DMS 273 treated with DMSO at 0.1 percent for 48 hours (cell line): Measurements from ENCODE around the gene SORCS2.

Source experiments
- DNase-seq: peaks from one replicate; lab custom pipeline; 2025; lab: John Stamatoyannopoulos, UW

SORCS2 gene

DNA sequence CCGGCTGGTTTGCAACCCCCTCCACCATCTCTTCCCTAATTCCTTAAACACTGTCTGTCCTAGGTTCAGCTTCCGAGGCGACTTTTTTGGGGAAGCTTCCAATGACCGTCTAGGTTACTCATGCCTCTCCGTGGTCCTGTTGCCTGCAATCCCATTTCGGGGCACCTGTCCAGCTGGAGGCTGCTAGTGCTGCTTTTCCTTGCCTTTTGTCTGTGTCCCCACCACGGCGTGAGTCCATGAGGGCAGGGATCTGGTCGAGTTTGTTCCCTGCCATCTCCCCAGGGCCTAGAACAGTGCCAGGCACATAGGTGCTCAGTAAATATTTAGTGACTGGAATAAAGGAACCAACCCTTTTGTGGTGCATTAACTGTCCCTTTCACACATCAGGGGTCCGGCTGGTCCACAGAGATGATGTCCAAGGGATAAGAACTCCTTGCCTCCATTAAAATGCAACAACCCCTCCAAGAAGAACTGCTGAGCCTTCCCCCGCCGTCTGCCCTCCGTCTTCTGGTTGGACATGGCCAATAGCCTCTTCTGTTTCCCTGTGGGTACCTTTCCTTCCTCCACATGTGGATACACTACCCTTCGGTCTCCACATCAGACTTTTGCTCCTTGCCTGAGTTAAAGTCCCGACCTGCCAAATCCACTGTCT is 5.7 kb upstream of the SORCS2 start:
- no peak for DNase-seq

DNA sequence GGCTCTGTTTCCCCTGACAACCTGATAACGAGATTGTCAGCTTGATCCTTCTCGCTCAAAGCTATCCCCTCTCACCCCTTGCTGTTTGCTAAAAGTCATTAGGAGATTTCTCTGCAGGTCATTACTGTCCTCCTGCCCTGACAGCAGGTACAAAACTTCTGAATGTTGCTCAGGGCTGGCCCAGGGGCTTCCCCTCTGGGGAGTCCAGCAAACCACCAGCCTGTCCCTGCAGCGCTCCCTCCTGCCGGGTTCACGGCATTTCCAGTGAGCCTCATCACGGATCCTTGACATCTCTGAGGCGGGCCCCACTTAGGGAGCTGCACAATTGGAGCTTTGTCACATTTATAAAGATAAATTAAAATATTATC is 5.2 kb upstream of the SORCS2 start:
- no peak for DNase-seq

DNA sequence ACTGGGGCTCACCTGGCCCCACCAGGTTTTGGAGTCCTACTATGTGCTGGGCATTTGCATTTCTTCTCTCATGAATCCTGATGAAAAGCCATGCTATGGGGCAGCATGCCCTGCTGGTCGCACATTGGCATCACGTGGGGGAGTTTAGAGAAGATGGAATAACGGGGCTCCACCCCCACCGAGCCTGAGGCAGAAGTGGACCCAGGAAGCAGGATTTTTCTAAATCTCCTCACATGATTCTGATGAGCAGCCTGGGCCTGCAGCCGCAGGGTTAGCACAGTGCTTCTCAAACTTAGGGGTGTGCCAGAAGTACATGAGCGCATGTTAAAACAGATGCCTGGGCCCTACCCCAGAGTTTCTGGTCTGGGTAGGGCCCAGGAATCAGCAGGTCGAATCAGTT is 4.6 kb upstream of the SORCS2 start:
- DNase-seq = no peak

- no peak for DNase-seq
These were observed 3.3 kb upstream of the SORCS2 start for GRCh38 chr4:7189066-7189465.

DNA sequence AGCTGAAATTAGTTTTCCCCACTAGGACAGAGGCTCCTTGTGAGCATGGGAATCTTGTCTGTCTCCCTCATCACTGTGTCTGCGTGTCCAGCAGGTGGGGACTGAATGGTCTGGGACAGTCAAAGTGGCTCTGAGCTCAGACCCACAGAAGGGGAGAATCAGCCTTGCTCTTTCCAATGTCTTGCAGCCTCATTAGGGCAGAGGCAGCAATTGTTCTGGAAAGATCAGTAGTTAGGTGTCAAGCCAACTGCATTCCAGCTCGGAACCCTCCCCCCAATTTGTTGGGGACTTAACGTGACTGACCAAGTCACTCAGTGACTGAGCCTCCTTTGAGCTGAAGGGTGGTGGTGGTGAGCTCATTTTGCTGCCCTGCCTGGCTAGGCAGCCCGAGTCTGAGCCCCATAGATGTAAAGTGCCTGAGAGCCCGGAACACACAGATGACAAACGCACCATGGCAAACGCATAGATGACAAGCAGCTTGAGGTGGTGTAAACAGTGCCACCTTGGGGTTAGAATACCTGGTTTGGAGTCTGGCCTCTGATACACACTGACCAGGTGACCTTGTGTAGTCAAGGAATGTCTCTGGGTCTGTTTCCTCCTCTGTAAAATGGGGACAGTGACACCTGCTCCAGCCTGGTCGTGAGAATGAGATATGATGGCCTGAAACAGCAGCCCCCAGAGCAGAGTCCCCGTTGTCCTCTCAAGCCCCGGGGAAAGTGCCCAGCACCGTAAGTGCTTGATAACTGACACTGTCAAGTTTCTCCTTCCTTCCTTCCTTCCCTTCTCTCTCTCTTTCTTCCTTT is 2.7 kb upstream of the SORCS2 start:
- DNase-seq = no peak

DNA sequence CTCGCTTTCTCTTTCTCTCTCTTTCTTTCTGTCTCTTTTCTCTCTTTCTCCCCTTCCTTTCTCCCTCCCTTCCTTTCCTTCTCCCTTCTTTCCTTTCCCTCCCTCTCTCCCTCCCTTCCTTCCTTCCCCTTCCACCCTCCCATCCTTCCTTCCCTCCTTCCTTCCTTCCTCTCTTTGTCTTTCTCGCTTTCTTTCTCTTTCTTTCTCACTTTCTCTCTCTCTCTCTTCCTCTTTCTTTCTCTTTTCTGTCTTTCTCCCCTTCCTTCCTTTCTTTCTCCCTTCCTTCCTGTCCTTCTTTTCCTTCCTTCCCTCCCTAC is 2.1 kb upstream of the SORCS2 start:
- no peak for DNase-seq

DNA sequence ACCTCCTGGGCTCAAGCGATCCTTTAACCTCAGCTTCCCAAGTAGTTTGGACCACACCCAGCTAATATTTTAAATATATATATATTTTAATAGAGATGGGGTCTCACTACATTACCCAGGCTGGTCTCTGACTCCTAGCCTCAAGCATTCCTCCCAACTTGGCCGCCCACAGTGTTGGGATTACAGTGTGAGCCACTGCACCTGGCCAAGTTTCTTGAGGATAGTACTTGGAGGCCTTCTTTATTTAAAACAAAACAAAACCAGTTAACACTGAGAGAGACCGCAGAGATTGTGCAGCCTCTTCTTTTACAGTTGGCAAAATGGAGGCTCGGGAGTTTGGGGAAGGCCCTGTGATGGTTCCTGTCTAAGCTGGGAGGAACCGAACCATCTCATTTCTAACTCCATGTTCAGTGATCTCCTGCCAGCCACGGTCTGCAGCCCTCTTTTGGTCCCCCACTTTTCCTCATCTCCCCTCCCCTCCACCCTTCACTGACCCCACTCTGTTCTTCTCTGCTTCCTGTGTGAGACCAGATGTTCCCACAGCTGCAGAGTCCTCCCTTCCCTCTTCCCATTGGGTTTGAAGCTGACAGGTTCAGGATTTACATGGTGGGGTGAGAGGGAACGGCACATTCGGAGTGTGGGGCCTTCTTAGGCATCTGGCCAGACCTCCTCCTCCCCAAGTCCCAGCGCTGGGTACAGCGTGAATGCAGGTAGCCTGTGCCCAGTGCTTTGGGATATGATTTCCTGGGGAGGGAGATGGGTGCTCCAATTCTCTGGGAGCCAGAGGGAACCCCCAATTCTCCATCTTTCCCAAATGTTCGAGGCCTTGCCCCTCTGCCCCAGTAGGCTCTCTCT is 1.4 kb upstream of the SORCS2 start:
- DNase-seq = no peak

GRCh38 chr4:7191546-7192251 is 639 bp upstream of the SORCS2 start:
- DNase-seq = no peak

DNA sequence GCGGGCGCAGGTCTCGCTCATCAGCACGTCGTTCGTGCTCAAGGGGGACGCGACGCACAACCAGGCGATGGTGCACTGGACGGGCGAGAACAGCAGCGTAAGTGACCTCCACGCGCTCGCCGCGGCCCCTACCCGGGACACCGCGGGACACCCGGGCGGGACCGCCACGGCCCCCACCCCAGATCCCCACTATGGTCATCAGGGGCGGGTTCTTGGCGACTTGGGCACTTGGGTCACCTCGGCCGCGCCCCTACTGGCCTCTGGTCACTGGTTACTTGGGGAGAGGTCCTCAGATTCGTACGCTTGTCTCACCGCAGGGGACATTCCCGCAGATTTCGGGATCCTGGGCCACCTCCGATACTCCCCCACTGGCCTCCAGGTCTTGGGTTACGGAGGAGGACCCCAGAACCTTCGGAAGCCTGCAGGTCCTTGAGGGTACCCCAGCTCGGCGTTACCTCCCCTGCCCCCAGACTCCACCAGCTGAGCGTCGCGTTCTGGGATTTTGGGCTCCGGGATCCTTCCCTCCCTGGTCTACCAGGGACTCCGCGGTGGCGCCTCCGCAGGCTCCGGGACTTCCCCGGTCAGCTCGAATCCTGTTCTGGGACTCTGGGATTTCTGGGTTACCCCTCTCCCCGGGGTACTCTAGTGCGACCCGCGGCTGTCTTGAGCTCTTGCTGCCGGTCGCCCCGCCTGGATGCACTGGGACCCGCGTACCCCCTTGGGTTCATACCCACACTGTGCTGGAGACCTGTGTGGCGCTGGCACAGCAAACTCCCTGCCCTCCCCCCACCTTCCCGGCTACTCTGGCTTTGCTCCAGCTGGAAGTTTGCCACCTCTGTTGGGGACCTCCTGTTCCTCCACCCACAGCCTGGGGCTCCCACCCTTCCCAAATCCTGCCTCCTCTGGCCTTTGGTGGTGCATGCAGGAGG is 956 bp downstream of the SORCS2 start:
- DNase-seq = no peak

- no peak for DNase-seq
These were observed 2.2 kb downstream of the SORCS2 start for GRCh38 chr4:7194251-7195140.

GRCh38 chr4:7195141-7195515 is 2.8 kb downstream of the SORCS2 start:
- no peak for DNase-seq

- DNase-seq = no peak
These were observed 3.4 kb downstream of the SORCS2 start for GRCh38 chr4:7195546-7196287.

GRCh38 chr4:7196288-7196651 is 3.9 kb downstream of the SORCS2 start:
- DNase-seq = no peak

DNA sequence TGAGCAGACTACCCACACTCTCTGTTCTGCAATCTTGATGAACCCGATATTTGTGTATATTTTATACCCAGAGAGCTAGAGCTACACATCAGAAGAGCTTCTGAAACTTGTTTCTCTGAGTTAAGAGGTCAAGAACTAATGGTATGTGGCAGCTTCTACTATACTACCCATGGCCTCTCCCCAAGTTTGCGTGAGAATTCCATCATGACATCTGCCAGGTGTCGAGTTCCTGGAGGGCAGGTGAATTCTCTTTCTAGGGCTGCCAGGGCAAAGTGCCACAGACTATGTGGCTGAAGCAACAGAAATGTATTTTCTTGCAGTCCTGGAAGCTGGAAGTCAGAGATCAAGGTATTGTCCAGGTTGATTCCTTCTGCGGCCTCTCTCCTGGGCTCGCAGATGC is 4.4 kb downstream of the SORCS2 start:
- DNase-seq = no peak

- no peak for DNase-seq
These were observed 5.6 kb downstream of the SORCS2 start for GRCh38 chr4:7197910-7198309.

DNA sequence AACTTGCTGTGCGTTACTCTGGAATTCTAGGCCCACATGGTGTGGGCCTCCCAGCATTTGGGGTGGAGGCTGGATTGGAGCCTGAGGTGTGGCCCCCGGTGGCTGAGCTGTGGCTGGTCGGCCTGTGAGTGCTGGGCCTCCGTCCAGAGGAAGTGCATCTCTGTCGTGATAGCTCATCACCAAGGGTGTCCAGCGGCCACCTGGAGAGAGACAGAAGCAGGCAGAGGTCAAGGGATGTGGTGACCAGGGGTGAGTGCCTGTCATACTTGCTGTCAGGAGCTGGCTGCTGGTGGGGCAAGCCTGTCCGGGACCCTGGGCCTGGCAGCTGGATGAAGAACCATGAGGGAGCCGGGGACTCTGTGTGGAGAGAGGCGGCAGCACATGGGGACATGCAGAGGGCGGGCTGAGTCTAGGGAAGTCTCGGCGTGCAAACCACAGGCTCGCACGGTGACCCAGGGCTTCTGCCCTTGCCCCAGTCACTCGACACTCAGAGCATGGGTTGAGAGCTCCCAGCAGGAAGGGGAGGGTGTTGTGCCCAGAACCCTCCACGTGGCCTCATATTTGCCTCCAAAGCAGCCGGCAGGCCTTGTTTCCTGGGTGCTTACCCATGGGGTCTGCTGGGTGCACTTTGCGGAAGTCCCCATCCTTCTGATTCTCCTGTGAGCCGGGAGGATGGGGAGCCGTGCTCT is 6.2 kb downstream of the SORCS2 start:
- no peak for DNase-seq

DNA sequence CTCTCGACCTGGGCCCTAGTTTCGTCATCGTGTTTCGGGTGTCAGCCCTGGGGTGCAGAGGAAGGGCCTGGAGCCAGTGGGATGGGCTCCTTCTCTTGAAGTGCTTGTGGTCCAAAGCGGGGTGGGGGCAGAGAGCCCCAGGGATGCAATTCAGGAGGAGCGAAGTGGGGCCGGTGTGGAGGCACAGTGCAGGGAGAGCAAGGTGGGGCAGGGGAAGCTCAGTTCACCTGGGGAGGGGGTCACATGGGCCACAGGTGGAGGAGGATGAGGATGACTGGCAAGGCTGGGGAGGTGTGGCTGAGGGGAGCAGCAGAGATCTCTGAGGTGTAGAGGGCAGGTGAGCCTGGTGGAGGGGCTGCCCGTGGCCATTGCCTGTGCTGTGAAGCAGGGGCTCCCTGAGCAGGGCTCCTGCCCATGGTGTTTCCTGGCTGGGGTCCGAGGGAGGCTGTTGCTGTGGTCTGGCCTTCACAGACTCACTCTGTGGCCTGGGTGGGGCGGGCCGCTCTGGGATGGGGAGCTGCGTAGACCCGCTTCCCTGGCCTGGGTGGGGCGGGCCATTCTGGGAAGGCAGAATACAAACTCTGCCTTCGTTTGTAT is 6.9 kb downstream of the SORCS2 start:
- DNase-seq = no peak

DNA sequence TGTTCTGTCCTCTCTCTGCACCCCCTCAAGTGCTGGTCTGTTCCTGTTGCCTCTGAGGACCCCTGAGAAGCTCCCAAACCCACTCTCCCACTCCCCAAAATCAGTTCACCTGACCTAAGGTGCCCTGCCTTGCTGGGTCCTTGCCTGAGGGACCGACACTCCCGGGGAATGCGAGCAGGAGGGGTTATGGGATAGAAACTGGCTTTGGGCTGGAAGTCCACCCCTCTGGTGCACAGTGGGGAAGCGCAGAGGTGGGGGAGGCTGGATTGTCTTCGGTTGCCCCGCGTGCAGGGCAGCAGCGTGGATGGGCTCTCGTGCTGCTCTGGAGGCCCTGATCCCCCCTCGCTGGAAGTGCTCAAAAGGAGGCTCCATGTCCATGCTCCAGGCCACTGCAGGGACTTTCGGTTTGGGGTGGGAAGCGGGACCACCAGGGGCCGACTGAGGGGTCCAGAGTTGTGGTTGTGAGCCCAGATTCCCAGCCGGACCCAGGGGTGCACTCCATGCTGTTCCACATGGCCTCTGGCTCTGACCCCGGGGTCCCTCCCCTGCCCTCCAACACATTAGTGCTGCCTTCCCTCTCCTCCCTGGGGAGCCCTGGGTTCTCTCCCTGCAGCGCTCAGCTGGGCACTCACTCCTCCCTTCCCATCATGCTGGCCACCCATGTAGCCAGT is 7.6 kb downstream of the SORCS2 start:
- DNase-seq = no peak
